Small intestine (tissue), 7 donors: Measurements from ENCODE around the gene C2orf15. TPM values are rescaled to one million over a fixed set of nuclear protein-coding genes. Genes with fewer than 3 reads are reported as not detected.

Experiments
- DNase-seq, 2 donors: peaks; one replicate each; pipeline versions ENCODE4 v3.0.0 to v3.0.0-alpha.2; 2013
- FAIRE-seq: peaks from 2 replicates; lab custom pipeline; 2012; peaks lifted over from hg19 to GRCh38; lab: Jason Lieb, UNC
- H3K27ac ChIP-seq, 3 donors: one replicate each; pipeline ENCODE4 v1.5.1; 2013; ENCODE audit warnings: low read length in 2 of 3, mild to moderate bottlenecking in 2 of 3, control low read depth in 1 of 3, inconsistent platforms in 1 of 3, low read depth in 1 of 3, moderate library complexity in 1 of 3
- H3K27me3 ChIP-seq, 3 donors: one replicate each; pipeline ENCODE4 v1.6.1; 2013; ENCODE audit warnings: low read length in 3 of 3, inconsistent platforms in 1 of 3; ENCODE audit not compliant: control insufficient read depth in 3 of 3, insufficient read depth in 3 of 3
- H3K36me3 ChIP-seq, 3 donors: one replicate each; pipeline ENCODE4 v1.6.1; 2013; ENCODE audit warnings: low read length in 3 of 3, inconsistent platforms in 1 of 3, low read depth in 1 of 3, mild to moderate bottlenecking in 1 of 3, moderate library complexity in 1 of 3; ENCODE audit not compliant: control insufficient read depth in 3 of 3, insufficient read depth in 2 of 3
- H3K4me1 ChIP-seq, 3 donors: one replicate each; pipeline ENCODE4 v1.6.1; 2013; ENCODE audit warnings: low read length in 2 of 3, inconsistent platforms in 1 of 3, low read depth in 1 of 3, mild to moderate bottlenecking in 1 of 3, moderate library complexity in 1 of 3; ENCODE audit not compliant: control insufficient read depth in 3 of 3, insufficient read depth in 2 of 3
- H3K4me3 ChIP-seq, 3 donors: one replicate each; pipeline ENCODE4 v1.5.1; 2013; ENCODE audit warnings: low read length in 3 of 3, control low read depth in 1 of 3, inconsistent platforms in 1 of 3, low read depth in 1 of 3, mild to moderate bottlenecking in 1 of 3, moderate library complexity in 1 of 3
- H3K9me3 ChIP-seq, 2 donors: one replicate each; pipeline ENCODE4 v1.6.1; 2013; ENCODE audit warnings: low read depth in 1 of 2, low read length in 1 of 2; ENCODE audit not compliant: control insufficient read depth in 2 of 2, insufficient read depth in 1 of 2
- WGBS, 3 donors: extraction: QIAGEN DNeasy Blood & Tissue Kit; methylation state at CpG; one replicate each; pipeline ENCODE4 v1.1.7; 2013; 5-methylcytosine and 5-hydroxymethylcytosine counted together
- polyA plus RNA-seq, 4 donors: library from polyadenylated mRNA; stranded (reverse) in 3 of 4; unstranded in 1 of 4; fragments of 200-250 nt in 3 of 4; fragments of 120-200 nt in 1 of 4; gene quantifications; one replicate each; pipeline versions ENCODE4 v1.2.1 to v1.2.3, GENCODE V29; 2013
- donor health status: healthy with polysubstance abuse.
- donor health status: control.
- donor health status: control.
- donor health status: Bipolar disorder and iron deficiency.
- donor health status: healthy.

C2orf15 gene
- polyA plus RNA-seq, 4 donors = 1.4 to 10.0 (median 5.2) TPM

DNA sequence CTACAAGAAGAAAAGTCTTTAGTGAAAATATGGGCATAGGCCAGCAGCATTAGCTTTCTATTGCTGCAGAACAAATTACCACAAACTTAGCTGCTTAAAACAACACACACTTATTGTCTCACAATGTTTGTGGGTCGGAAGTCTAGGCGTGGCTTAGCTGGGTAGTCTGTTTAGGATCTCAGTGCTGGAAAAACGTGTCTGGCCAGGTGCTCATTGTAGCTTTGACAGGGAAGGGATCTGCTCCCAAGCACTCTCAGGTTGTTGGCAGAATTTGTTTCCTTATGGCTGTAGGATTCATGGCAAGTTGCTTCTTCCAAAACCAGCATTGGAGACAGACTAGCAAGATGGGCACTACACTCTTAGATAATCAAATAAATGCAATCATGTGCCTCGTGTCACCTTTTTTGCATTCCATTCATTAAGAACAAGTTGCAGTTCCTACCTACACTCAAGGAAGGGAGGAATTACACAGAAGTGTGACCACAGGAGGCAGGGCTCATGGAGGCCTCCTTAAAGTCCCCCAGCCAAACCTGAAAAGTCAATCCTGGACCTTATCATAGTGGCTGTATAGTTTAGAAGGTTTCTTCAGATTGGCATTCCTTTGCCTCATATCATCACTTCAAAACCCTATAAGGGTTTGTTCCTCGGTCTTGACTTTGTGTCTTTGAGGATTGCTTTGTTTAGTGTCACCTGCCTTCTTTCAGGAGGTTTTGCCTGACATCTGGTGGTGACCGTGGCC lies 56.8 kb downstream of the C2orf15 start:
- Histone ChIP-seq H3K27me3 (no peaks in the 10 kb centered on the region), H3K9me3 (no peaks in the 10 kb centered on the region), H3K36me3 (peaks cover 0 to 9% (median 7%) of the 10 kb centered on the region in 3 donors), H3K27ac (no peak overlapping the region), H3K4me1 (no peaks in the 10 kb centered on the region), H3K4me3 (no peak overlapping the region)
- no peak for FAIRE-seq
- DNase-seq = no peak
- WGBS, 3 donors = 82 to 86% (median 83%) methylated on average over 6 of the region's 6 CpGs

DNA sequence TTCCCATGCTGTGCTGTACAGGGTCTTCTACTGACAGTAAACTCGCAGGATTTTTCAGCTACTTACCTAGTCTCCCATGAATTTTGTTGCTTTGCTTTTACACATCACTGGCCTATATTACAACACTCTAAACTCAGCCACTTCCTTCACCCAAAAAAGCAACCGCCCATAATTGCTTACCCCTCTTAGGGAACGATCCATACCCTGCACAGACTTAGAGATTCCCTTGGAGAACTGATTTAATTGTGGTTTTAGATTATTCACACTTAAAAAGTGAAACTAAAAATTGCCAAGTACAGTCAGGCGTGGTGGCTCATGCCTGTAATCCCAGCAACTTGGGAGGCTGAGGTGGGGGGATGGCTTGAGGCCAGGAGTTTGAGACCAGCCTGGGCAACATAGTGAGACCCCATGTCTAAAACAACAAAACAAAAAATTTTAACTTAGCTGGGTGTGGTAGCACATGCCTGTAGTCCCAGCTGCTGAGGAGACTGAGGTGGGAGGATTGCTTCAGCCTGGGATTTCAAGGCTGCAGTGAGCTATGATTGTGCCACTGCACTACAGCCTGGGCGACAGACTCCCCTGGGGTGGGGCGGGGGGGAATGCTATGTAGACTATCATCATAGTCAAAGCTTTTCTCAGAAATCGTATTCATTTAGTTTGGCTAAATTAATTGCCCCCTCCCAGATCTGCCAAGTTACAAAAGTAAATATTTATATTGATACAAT lies 58.7 kb downstream of the C2orf15 start:
- H3K4me3 ChIP-seq = no peak overlapping the region
- DNase-seq (no peak), FAIRE-seq (no peak)
- 85 to 92% (median 88%) methylated on average over 7 of the region's 7 CpGs for WGBS, 3 donors
- H3K4me1 ChIP-seq = no peaks in the 10 kb centered on the region
- H3K27ac ChIP-seq = no peak overlapping the region
- H3K9me3 ChIP-seq = peaks cover 0 to 1% of the 10 kb centered on the region in 2 donors
- no peaks in the 10 kb centered on the region for H3K27me3 ChIP-seq
- H3K36me3 ChIP-seq = peaks cover 0 to 9% (median 7%) of the 10 kb centered on the region in 3 donors

Other genes starting within 250 kb of the C2orf15 start
- gene CRACDL, start 205.5 kb upstream of the C2orf15 start, polyA plus RNA-seq = 10 to 100 TPM in 2 of 4 donors, 1 to 10 TPM in 2; 3.0 to 10.3 (median 7.3) TPM
- gene TSGA10, start 13.2 kb downstream of the C2orf15 start, polyA plus RNA-seq = 10 to 100 TPM in 1 of 4 donors, 1 to 10 TPM in 3; 2.2 to 10.2 (median 2.3) TPM
- 10 to 100 TPM in 3 of 4 donors, 1 to 10 TPM in 1; 7.0 to 18.2 (median 11.8) TPM for gene LIPT1, start 13.3 kb downstream of the C2orf15 start, polyA plus RNA-seq
- 10 to 100 TPM; 27.6 to 51.2 (median 34.4) TPM for gene MITD1, start 39.4 kb downstream of the C2orf15 start, polyA plus RNA-seq
- 10 to 100 TPM; 19.7 to 39.5 (median 24.0) TPM for gene MRPL30, start 39.5 kb downstream of the C2orf15 start, polyA plus RNA-seq
- under 1 TPM in 1 of 4 donors, not detected in 3; 0.10 TPM for gene LYG2, start 114.0 kb downstream of the C2orf15 start, polyA plus RNA-seq
- 10 to 100 TPM in 1 of 4 donors, 1 to 10 TPM in 3; 1.5 to 14.3 (median 3.6) TPM for gene LYG1, start 159.5 kb downstream of the C2orf15 start, polyA plus RNA-seq
- 10 to 100 TPM; 25.1 to 34.0 (median 29.6) TPM for gene TXNDC9, start 194.6 kb downstream of the C2orf15 start, polyA plus RNA-seq
- 10 to 100 TPM; 21.0 to 43.0 (median 32.1) TPM for gene EIF5B, start 195.7 kb downstream of the C2orf15 start, polyA plus RNA-seq